NOMO-1 treated with DMSO at 0.1 percent for 48 hours (cell line): ENCODE data around the gene CD164.
"Not testable (repeated sequence)": the region's sequence is repeated elsewhere in the genome, so short reads cannot be mapped to it uniquely, and the experiment has no call there.

ENCODE experiments used
- DNase-seq: peaks from one replicate; lab custom pipeline; 2025; ENCODE audit not compliant: unreplicated experiment; lab: John Stamatoyannopoulos, UW

CD164 gene

DNA sequence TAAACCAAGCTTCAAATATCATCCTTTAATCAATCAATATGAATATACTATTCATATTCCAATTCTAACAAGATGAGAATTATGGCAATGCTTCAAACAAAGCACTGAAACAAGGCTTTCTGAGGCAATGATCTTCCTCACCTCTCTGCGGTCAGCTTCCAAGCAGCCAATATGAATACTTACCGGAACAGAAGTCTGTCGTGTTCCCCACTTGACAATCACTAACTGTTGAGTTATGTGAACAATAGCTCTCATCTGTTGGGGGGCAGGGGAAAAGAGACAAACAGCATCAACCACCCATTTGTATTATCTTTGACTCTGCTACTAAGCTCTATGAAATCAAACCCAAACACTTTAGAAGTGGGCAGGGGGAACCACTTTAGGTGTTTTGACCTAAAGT is 4.5 kb downstream of the CD164 start:
- no peak for DNase-seq

DNA sequence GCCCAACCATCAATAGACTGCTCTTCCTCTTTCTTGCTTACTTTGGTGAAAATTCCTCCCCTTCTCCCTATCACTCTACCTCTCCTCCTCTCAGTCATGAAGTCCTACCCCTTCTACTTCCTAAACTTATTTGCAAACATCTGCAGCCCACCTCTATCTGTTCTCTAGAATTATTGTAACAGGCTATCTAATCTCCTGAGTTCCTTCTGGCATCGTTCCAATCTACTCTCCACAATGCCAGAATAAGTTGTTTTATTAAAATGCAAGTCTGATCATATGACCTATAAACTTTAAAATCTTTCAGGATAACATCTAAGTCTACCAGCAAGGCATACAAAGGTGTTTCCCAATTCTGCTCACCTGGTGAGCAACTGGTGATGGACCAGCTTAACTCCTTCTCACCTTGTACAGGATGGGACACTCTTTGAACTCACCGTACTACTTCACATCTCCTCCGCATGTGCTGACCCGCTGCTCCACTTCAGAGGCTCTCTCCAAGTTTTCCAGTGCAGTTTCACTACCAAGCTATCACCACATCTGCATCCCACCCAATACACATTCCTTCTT is 7.9 kb downstream of the CD164 start:
- no peak for DNase-seq

DNA sequence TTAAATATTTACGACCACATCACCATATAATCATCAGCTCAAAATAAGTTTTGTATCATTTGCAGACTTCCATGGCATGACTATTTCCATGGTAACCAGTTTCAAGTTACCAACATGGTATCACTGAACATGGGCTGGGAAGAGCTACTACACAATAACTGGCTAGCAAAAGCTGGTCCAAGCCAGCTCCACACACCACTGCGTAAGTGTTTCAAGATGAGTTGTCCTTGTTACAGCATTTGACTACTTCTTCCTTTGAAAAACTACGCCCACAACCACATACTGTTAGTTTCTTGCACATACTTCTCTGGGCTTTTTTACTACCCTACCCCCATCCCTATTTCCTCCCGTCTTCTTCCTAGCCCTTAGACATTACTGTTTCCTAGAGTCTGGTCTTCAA is 8.5 kb downstream of the CD164 start:
- DNase-seq, result peak; percentile 29

DNA sequence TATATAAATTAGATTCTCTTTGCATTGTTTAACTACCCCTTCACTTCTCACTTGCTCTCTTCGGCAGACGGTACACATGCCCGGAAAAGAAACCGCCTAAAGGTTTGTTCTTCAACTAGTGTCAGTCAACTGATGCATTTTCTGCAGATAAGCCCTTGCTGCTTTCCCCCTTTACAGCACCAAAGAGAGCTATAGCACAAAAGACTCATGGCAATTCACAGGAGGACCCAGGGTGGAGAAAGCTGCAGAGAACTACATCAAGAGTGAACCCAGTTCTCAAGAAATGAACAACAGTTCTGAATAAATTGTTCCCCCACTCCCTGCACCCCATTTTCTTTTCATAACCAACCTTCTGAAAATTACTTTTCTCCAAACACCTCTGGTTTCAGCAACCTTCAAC is 8.9 kb downstream of the CD164 start:
- no peak for DNase-seq

DNA sequence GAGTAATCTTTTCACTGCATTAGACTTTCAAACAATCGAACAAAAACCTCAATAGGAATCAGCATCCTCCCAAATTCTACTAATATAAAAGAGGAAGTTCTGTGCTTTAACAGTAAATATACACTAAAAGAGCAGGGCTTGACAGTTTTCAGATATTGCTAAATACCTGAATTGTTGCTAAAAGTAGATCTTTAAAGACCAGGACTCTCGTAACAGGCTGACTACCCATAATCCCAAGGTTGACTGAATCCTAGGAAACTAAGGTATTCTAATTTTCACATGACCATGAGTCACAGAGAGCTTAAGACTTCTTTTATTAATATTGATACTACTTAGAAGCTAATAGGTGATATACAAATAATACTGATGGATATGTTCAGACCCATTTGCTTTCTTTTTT is 10.1 kb downstream of the CD164 start:
- peak; percentile 66 for DNase-seq

DNA sequence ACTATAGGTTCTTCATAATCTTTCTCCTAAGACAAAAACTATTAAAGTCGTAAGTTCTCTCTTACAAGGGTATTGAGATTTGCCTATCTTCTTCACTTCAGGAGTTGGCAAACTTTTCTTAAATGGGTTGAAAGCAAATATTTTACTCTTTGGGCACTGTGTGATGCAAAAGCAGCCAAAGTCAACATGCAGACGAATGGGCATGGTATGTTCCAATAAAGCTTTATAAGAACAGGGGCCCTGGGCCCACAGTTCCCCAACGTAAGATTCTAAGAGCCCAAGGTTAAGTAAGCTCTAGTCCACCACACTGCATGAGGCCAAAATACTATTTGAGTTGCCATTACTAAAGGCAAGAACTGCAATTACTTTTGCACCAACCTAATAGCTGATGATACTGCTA is 11.5 kb downstream of the CD164 start:
- DNase-seq, result no peak

DNA sequence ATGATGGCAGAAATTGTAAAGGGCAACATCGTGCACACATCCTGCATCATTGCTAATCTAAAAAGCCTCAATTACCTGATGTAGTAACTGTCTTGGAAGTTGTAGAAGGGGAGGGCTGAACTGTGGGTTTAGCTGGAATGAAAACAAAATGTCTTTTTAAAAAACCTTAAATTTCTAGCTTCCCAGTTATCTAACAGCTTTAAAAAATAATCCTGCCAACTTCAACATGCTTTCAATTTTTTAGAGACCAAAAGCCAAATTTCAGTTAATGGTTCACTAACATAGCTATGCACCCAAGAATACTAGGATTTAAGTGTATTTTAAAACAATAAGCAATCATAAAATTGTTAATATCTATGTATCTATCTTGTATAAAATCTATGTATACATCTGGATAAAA is 11.9 kb downstream of the CD164 start:
- DNase-seq, result no peak

DNA sequence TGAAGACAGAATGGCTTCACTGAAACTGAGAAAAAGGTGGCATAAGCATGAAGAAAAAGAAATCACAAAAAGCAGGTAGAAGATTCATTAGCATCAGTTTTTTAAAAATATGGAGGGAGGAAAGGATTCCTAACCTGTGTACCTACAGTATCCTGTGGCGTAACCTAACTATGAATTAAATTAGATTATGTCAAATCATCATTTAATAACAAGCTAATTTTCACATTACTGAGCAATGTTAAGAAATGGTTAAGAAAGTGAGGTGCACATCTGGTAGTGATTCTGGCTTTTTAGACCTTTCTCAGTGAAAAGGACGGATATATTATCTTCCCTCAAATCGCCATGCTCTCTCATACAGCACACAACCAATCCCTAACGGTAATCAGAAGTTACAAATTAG is 12.5 kb downstream of the CD164 start:
- DNase-seq, result no peak

DNA sequence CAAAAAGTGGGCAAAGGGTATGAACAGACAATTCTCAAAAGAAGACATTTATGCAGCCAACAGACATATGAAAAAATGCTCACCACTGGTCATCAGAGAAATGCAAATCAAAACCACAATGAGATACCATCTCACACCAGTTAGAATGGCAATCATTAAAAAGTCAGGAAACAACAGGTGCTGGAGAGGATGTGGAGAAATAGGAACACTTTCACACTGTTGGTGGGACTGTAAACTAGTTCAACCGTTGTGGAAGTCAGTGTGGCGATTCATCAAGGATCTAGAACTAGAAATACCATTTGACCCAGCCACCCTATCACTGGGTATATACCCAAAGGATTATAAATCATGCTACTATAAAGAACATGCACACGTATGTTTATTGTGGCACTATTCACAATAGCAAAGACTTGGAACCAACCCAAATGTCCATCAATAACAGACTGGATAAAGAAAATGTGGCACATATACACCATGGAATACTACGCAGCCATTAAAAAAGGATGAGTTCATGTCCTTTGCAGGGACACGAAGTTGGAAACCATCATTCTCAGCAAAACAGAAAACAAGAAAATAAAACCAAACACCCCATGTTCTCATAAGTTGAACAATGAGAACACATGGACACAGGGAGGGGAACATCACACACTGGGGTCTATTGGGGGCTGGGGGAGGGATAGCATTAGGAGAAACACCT is 17.7 kb downstream of the CD164 start:
- DNase-seq, result not testable (repeated sequence)

DNA sequence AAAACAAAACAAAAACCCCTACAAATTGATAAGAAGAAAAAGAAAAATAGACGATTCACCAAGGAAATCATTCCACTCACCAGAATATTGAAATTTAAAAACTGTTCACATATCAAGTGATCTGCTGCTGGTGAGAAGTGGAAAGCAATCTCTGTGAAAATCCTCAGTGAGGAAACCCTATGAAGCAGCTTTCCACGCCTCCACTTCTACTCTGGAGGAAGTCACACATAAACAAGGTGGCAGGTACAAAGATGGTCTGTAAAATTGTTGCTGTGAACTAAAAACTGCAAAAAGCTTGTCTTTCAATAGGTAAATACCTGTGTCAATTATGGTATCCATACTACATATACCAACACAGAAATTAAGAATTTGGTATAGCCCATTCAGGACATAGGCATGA is 18.5 kb downstream of the CD164 start:
- DNase-seq, result no peak

DNA sequence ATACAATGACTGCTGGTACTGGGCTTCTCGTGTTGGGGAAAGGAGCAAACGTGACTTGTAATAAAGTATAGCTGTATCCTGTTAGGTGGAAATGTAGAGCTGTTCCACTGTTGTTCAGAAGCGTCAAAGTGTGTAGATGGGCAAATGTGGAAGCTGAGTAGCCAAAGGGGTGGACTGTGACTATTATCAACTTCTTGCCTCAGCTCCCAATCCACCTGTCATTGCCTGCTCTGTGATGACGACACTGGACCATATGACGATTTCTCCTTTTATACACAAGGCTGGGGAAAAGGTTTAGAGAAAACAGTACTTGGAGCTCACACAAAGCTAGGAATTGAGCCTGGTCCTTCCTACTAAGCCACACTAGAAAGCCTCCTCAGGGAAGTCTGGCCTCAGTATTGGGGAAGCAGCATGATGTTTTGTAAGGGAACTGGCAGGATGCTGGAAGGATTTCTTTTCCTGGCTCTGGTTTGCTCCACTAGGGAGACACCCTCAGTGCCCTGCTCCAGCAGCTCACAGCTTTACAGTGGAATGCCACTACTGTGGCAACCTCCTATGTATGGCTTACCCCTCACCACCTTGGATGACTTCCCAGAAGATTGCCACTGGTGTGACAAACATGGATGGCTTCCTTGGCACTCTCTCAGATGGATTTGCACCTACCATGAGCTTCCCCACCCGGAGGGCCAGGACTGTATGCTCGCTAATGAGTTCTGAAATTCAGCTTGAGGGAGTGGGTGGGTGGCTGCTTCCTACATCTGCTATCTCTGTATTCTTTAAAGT is 20.0 kb downstream of the CD164 start:
- no peak for DNase-seq

DNA sequence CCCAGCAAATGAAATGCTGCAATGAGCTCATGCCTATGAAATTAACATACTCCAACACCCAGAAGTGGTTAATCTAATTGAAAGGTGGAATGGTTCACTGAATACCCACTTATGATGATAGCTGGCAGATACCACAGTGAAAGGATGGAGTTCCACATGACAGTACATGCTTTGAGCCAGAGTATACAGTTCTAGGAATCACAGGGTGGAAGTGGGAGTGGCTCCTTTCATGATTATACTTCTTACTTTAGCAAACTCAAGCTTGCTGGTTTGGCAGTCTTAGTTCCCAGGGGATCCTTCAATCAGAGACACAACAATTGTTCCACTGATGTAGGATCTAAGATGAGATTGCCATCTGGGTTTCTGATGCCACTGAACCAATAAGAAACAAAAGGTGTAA is 21.5 kb downstream of the CD164 start:
- no peak for DNase-seq

DNA sequence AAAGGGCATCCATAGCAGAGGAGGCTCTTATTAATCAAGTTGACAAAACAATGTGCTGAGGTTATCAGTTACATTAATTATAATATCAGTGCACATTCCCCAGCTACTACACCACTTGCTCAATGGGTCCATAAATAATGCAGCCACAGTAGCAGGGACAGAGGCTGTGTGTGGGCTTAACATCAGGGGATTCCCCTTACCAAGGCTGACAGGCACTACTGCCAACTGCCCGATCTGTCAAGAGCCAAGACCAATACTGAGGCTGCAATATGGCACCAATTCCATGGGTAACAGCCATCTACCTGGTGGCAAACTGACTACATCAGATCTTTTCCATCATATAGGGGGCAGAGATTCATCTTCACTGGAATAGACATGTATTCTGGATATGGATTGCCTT is 22.0 kb downstream of the CD164 start:
- no peak for DNase-seq

DNA sequence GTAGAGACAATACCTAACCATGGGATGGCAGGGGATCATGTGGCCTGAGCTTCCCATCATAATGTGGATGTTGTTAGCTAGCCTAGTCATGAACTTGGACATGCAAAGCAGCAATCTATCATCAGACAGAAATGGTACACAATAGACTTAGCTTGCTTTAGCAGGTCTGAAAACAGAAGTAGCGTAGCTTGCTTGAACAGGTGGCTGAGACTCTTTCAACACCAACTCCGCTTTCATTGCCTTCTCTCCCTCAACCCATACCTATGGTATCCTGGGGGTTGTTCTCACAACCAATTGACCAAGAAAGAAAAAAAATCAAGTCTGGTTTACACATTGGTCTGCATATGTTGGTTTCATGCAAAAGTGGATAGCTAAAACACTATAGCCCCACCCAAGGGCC is 23.0 kb downstream of the CD164 start:
- no peak for DNase-seq

DNA sequence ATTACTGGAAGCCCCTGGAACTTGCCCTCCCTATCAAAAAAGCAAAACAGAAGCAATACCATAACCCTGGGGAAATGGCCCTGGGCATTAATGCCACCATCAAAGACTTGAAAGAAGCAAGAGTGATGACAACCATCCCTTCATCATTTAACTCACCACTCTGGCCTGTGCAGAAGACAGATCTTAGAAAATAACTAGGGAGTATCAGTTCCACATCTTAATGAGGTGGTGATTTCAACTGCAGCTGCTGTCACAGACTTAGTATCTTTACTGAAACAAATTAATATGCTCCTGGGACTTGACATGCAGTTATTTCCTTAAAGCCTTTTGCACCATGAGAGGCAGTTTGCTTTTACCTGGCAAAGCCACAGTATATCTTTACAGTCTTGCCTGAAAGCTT is 24.1 kb downstream of the CD164 start:
- DNase-seq, result no peak

DNA sequence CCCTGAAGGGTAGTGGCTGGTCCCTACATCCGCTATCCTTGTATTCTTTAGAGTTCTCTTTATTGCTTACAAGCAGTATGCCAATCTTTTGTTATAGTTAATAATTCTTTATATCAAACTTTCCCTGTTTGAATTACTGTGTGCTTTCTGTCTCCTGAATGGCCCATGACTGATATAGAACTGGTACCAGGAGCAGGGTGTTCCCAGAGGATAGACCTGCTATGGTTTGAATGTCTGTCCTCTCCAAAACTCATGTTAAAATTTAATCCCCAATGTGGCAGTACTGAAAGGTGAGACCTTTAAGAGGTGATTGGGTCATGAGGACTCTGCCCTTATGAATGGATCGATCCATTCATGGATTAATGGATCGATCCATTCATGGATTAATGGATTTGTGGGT is 26.0 kb downstream of the CD164 start:
- no peak for DNase-seq

DNA sequence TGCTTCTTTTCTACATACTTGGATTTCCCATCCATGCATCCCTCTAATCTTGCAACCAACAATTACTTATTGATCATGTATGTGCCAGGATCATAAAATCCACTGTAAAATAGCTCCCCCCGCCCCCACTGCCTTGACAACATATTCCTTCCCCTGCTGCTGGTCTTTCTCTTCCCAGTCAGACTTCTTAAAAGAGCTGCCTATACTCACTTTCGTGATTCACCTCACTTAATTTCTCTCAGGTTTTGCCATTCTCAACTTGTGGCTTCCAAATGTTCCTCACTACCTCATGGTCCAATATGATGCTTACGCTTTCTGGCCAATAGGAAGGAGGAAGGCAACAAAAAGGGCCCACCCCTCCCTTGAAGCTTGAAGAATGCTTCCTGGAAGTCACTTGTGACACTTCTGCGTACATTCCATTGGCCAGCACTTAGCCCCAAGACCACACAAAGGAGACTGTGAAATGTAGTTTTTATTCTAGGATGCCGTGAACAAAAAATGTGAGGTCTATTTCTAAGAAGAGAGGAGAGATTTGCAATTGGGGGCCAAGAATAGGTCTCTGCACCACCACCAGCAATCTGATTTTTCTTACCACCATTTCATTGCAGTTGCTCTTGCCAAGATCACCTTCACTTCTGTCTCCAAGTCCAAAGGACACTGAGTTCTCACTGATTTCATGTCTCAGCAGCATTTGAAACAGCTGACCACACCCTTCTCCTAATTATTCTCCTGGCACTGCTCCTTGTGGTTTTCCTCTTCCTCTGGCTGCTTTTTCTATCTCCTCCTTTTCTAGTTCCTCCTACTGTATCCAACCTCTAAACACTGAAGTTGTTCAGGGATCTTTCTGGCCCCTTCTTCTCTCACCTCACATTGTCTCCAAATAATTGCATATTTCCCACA is 30.8 kb downstream of the CD164 start:
- DNase-seq, result no peak

DNA sequence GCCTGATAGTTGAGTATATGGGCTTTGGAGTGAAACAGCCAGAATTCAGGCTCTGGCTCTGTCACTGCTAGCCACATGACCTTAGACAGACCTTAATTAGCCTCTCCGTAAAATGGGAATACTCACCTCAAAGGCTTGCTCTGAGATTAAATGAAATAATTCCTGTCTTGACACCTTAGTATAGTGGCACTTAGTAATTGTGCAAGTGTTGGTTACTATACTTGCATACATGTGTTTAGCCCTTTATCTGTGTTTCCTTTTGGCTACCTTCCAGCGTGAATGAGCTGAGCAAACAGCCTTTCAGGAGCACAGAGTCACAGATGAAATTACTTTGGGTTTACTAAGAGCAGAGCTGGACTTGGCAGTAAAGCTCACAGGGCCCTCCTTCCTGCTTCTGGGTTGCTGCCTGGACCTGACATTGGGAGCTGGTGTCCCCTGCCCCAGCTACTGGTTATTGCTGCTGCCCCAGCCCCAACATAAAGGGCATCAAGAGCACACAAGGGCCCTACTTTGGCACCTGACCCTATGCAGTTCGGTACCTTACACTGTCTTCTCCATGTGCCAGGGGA is 32.8 kb downstream of the CD164 start:
- no peak for DNase-seq

DNA sequence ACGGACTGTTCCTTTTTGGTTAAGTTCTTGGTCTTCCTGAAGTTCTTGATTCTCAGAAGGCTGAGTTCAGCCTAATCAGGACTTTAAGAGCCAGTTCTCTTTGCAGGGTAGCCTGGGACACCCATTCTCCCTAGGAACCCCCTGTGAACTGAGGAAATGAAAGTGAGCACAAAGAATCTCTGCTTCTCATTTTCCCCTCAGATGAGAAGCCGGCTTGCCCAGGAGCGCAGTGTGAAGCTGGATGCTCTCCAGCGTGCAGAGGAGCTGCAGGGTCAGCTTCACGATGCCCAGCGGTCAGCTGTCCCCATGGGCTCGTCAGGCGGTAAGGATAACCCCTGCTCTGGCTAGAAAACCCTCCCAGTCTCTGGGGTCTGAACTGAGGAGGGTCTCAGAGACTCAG is 34.0 kb downstream of the CD164 start:
- no peak for DNase-seq

DNA sequence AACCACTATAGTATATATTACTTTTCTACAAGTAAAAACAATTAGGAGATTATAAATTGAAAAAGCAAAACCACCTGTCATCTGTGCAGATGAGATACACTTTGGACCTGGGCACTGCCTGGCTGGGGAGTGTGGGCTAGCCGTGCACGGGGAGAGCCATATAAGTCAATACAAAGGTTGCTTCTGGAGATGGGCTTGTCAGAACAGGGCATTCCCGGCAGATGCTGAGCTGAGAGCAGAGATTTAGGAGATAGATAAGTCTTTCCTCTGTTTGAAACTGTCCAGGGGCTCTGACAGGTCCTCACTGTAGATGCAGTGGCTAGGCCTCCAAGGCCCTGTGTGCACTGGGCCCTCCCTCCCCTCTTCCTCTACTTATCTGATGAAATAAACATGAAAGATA is 34.5 kb downstream of the CD164 start:
- DNase-seq, result no peak

DNA sequence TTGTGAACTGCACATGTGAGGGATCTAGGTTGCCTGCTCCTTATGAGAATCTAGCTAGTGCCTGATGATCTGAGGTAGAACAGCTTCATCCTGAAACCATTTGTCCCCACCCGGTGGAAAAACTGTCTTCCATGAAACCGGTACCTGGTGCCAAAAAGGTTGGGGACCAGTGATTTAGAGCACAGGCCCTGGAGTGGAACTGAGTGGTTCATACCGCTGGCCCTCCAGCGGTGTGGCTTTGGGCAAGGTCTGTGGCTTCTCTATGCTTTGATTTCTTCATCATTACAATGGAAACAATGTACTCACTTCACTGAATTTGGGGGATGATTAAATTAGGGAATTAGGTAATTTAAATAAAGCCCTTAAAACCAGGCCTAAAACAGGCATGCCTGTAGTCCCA is 36.3 kb downstream of the CD164 start:
- no peak for DNase-seq
